GM23338 (cell line): Measurements from ENCODE around the gene UBE2Z. TPM values are rescaled to one million over a fixed set of nuclear protein-coding genes. Genes with fewer than 3 reads are reported as not detected.

ENCODE experiments used
- ATAC-seq: fragments of 200-7000 bp; cut with Tn5 transposase; 3 replicates; pipeline ENCODE4 v1.9.1; 2020
- DNase-seq: peaks from one replicate; pipeline ENCODE4 v3.0.0-alpha.2; 2015; ENCODE audit warnings: low spot score
- H2AFZ ChIP-seq: fragments of 200-600 bp; sonication (generic); 2 replicates; pipeline ENCODE4 v1.8.0; 2016; ENCODE audit warnings: antibody characterized with exemption, mild to moderate bottlenecking, moderate library complexity
- H3F3A ChIP-seq: fragments of 200-600 bp; sonication (generic); replicated peaks from 2 replicates; pipeline ENCODE4 v1.8.0; 2017; ENCODE audit warnings: antibody characterized with exemption, mixed run types, low read depth
- H3K27ac ChIP-seq: fragments of 200-600 bp; sonication (generic); 2 replicates; pipeline ENCODE4 v1.6.1; 2016; ENCODE audit warnings: low read depth
- H3K27me3 ChIP-seq: fragments of 200-600 bp; sonication (generic); 2 replicates; pipeline ENCODE4 v1.8.0; 2016; ENCODE audit warnings: mild to moderate bottlenecking, mixed run types, moderate library complexity; ENCODE audit not compliant: insufficient read depth
- H3K36me3 ChIP-seq: fragments of 200-600 bp; sonication (generic); 2 replicates; pipeline ENCODE4 v1.8.0; 2016; ENCODE audit warnings: mild to moderate bottlenecking; ENCODE audit not compliant: insufficient read depth
- H3K4me1 ChIP-seq: fragments of 200-600 bp; sonication (generic); 2 replicates; pipeline ENCODE4 v1.8.0; 2016; ENCODE audit warnings: mild to moderate bottlenecking, moderate library complexity; ENCODE audit not compliant: insufficient read depth
- H3K4me2 ChIP-seq: fragments of 200-600 bp; sonication (generic); 2 replicates; pipeline ENCODE4 v1.7.1; 2017; ENCODE audit warnings: mixed run types
- H3K4me3 ChIP-seq: fragments of 200-600 bp; sonication (generic); 2 replicates; pipeline ENCODE4 v1.6.1; 2016; ENCODE audit warnings: mixed run types
- H3K79me2 ChIP-seq: fragments of 200-600 bp; sonication (generic); replicated peaks from 2 replicates; pipeline ENCODE4 v1.8.0; 2017; ENCODE audit warnings: mild to moderate bottlenecking; ENCODE audit not compliant: insufficient read depth
- H3K9me2 ChIP-seq: fragments of 200-600 bp; sonication (generic); 2 replicates; pipeline ENCODE4 v1.8.0; 2017; ENCODE audit not compliant: insufficient read depth
- H4K20me1 ChIP-seq: fragments of 200-600 bp; sonication (generic); replicated peaks from 2 replicates; pipeline ENCODE4 v1.8.0; 2017; ENCODE audit warnings: mild to moderate bottlenecking; ENCODE audit not compliant: insufficient read depth
- H3K27ac Mint-ChIP-seq: 2 replicates; pipeline ENCODE4 v1.8.0; 2020; ENCODE audit warnings: inconsistent platforms, mild to moderate bottlenecking, moderate library complexity, mixed read lengths
- H3K27me3 Mint-ChIP-seq: 3 replicates; pipeline ENCODE4 v1.8.0; 2022; ENCODE audit warnings: low read depth, mild to moderate bottlenecking, moderate library complexity, mixed read lengths, inconsistent platforms; ENCODE audit not compliant: insufficient read depth, poor library complexity
- H3K36me3 Mint-ChIP-seq: 3 replicates; pipeline ENCODE4 v1.8.0; 2021; ENCODE audit warnings: low read depth, mild to moderate bottlenecking, inconsistent platforms, moderate library complexity, mixed read lengths
- H3K4me1 Mint-ChIP-seq: 3 replicates; pipeline ENCODE4 v1.8.0; 2020; ENCODE audit warnings: mild to moderate bottlenecking, inconsistent platforms, mixed read lengths
- H3K4me3 Mint-ChIP-seq: 3 replicates; pipeline ENCODE4 v1.8.0; 2021; ENCODE audit warnings: moderate library complexity, mild to moderate bottlenecking, inconsistent platforms, mixed read lengths
- H3K9me3 Mint-ChIP-seq: 3 replicates; pipeline ENCODE4 v1.8.0; 2020; ENCODE audit warnings: moderate library complexity, mild to moderate bottlenecking, inconsistent platforms, mixed read lengths
- CREB1 ChIP-seq: fragments of 250-450 bp; sonication (Bioruptor Pico); IDR thresholded peaks from 2 replicates; pipeline ENCODE4 v1.5.0; 2020; ENCODE audit warnings: low read depth, mild to moderate bottlenecking, moderate library complexity
- EZH2 ChIP-seq: fragments of 200-600 bp; sonication (generic); IDR thresholded peaks from one replicate; pipeline ENCODE4 v1.8.0; 2017; ENCODE audit warnings: antibody characterized with exemption, mild to moderate bottlenecking, low read depth; ENCODE audit not compliant: unreplicated experiment
- EZH2phosphoT487 ChIP-seq: fragments of 200-600 bp; sonication (generic); IDR thresholded peaks from one replicate; pipeline ENCODE4 v1.8.1; 2018; ENCODE audit warnings: antibody characterized with exemption; ENCODE audit not compliant: unreplicated experiment
- JUNB ChIP-seq: IDR thresholded peaks from one replicate; pipeline ENCODE4 v1.6.1; 2016; ENCODE audit warnings: antibody characterized with exemption; ENCODE audit not compliant: unreplicated experiment
- NANOG ChIP-seq: IDR thresholded peaks from 2 replicates; pipeline ENCODE4 v1.6.1; 2016; ENCODE audit warnings: antibody characterized with exemption, borderline replicate concordance
- POLR2AphosphoS5 ChIP-seq: IDR thresholded peaks from 2 replicates; pipeline ENCODE4 v1.6.1; 2016; ENCODE audit warnings: antibody characterized with exemption, low read depth
- STAT1 ChIP-seq: IDR thresholded peaks from one replicate; pipeline ENCODE4 v1.6.1; 2016; ENCODE audit warnings: antibody characterized with exemption; ENCODE audit not compliant: unreplicated experiment
- ZNF114 ChIP-seq: fragments of 250-450 bp; sonication (Bioruptor Pico); IDR thresholded peaks from 2 replicates; pipeline ENCODE4 v1.5.0; 2020; ENCODE audit warnings: mild to moderate bottlenecking, moderate library complexity
- ZNF331 ChIP-seq: fragments of 250-450 bp; sonication (Bioruptor Pico); IDR thresholded peaks from 2 replicates; pipeline ENCODE4 v1.5.0; 2020; ENCODE audit warnings: low read depth, mild to moderate bottlenecking, moderate library complexity
- polyA plus RNA-seq: library from polyadenylated mRNA; unstranded; fragments of >200 nt; fragmentation: Nextera tagmentation; extraction: Ambion mirVana; gene quantifications from 2 replicates; pipeline ENCODE4 v1.2.1, GENCODE V29; 2016
- total RNA-seq: library from RNA; depleted of rRNA; stranded (reverse); fragments of >200 nt; shearing (Covaris generic); gene quantifications from 2 replicates; pipeline ENCODE4 v1.2.3, GENCODE V29; 2014
- TF ChIP-seq, protein P1 (sequence below): fragments of 250-450 bp; sonication (Bioruptor Pico); IDR thresholded peaks from 2 replicates; pipeline ENCODE4 v1.5.0; 2020; ENCODE audit warnings: mild to moderate bottlenecking, moderate library complexity
- TF ChIP-seq, protein P2 (sequence below), 2 experiments: fragments of 200-600 bp in 1 of 2; sonication (generic) in 1 of 2; conservative IDR thresholded peaks; 2 replicates each; pipeline versions ENCODE4 v1.5.1 to v1.6.1; 2016 to 2017; ENCODE audit warnings: antibody characterized with exemption in 2 of 2, low read depth in 2 of 2, mild to moderate bottlenecking in 2 of 2, moderate library complexity in 1 of 2

Gene UBE2Z
- total and polyA plus RNA-seq, 2 experiments from 2014 or later, result 34.1 to 78.5 TPM

DNA sequence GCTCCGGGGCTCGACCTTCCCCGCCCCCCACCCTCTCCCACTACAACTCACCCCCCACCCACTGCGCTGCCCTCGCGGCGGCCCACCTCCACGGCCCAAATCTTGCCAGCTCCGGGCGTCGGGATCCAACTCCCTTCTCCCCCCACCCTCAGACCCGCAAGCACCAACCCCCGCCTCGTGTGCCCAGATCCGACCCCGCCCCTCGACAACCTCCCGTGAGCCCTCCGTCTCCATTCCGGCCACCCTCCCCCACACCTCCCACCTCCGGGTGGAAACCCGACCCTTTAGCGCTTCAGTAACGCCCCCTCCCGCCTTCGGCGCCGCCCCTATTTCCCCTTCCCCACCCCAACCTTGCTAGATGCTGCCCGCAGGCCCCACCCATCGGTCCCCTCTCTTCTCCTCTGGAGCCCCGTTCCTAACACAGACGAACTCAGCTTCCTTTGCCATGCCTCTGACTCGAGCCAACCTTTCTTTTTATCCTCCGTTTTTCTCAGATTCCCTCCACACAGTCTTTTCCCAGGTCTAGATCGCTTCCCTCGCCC lies 717 bp downstream of the UBE2Z start:
- Histone ChIP-seq H3K4me1 (peaks cover 26% of the 10 kb centered on the region), H3K79me2 (peaks cover 59% of the 10 kb centered on the region), H3F3A (peaks cover 27% of the 10 kb centered on the region), H3K36me3 (peaks cover 23% of the 10 kb centered on the region), H3K9me2 (no peaks in the 10 kb centered on the region), H4K20me1 (peaks cover 39% of the 10 kb centered on the region), H3K27ac (peak overlapping the region; percentile 87), H3K4me3 (peak overlapping the region; percentile 96), H2AFZ (no peak overlapping the region), H3K27me3 (no peaks in the 10 kb centered on the region), H3K4me2 (peak overlapping the region; percentile 99)
- ATAC-seq, result peak; percentile 77
- peaks cover 25% of the 10 kb centered on the region for H3K4me1 Mint-ChIP-seq
- DNase-seq, result peak; percentile 98
- peaks cover 7% of the 10 kb centered on the region for H3K27me3 Mint-ChIP-seq
- no peaks in the 10 kb centered on the region for H3K9me3 Mint-ChIP-seq
- TF ChIP-seq NANOG (no peak), POLR2AphosphoS5 (peak; percentile 37; the same call in 1 of the 2 replicates)
- H3K4me3 Mint-ChIP-seq, result peak overlapping the region; percentile 93
- peaks cover 39% of the 10 kb centered on the region for H3K36me3 Mint-ChIP-seq
- peak overlapping the region; percentile 80 for H3K27ac Mint-ChIP-seq

DNA sequence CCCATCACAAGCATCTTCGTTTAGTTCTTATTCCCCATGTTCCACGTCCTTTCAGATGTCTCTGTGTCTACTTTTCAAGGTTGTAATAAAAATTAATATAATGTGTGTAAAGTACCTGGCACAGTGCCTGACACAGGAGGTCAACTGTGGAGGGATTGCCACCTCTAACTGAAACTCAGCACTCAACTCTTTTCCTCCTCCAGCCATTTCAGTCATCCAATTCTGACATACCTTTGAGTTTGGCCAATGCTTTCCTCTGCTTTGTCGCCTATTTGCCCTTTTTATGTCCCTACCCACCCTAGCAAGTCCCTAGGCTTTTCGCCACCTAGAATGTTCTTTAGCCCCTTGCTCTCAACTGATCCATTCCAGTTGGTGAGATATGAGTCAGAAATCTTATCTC lies 1.6 kb downstream of the UBE2Z start:
- peak overlapping the region; percentile 96 for H3K4me3 ChIP-seq
- H3K9me3 Mint-ChIP-seq, result no peaks in the 10 kb centered on the region
- no peak for ATAC-seq
- peaks cover 47% of the 10 kb centered on the region for H3K36me3 Mint-ChIP-seq
- H3K27me3 Mint-ChIP-seq, result peaks cover 7% of the 10 kb centered on the region
- H3K27ac Mint-ChIP-seq, result no peak overlapping the region
- no peak overlapping the region; the same call in 1 of the 2 replicates for H3K27ac ChIP-seq
- H3K36me3 ChIP-seq, result peaks cover 32% of the 10 kb centered on the region
- H3F3A ChIP-seq, result peaks cover 27% of the 10 kb centered on the region
- H4K20me1 ChIP-seq, result peaks cover 47% of the 10 kb centered on the region
- H3K27me3 ChIP-seq, result no peaks in the 10 kb centered on the region
- H3K9me2 ChIP-seq, result no peaks in the 10 kb centered on the region
- no peak overlapping the region for H2AFZ ChIP-seq
- peak overlapping the region; percentile 99 for H3K4me2 ChIP-seq
- H3K79me2 ChIP-seq, result peaks cover 68% of the 10 kb centered on the region
- peaks cover 25% of the 10 kb centered on the region for H3K4me1 Mint-ChIP-seq
- no peak for DNase-seq
- peaks cover 26% of the 10 kb centered on the region for H3K4me1 ChIP-seq
- H3K4me3 Mint-ChIP-seq, result peak overlapping the region; percentile 93
- no peak for TF ChIP-seq CREB1 (CRISPR knock-in tag)
- no peak for TF ChIP-seq ZNF114 (CRISPR knock-in tag)
- TF ChIP-seq, protein P1, sequence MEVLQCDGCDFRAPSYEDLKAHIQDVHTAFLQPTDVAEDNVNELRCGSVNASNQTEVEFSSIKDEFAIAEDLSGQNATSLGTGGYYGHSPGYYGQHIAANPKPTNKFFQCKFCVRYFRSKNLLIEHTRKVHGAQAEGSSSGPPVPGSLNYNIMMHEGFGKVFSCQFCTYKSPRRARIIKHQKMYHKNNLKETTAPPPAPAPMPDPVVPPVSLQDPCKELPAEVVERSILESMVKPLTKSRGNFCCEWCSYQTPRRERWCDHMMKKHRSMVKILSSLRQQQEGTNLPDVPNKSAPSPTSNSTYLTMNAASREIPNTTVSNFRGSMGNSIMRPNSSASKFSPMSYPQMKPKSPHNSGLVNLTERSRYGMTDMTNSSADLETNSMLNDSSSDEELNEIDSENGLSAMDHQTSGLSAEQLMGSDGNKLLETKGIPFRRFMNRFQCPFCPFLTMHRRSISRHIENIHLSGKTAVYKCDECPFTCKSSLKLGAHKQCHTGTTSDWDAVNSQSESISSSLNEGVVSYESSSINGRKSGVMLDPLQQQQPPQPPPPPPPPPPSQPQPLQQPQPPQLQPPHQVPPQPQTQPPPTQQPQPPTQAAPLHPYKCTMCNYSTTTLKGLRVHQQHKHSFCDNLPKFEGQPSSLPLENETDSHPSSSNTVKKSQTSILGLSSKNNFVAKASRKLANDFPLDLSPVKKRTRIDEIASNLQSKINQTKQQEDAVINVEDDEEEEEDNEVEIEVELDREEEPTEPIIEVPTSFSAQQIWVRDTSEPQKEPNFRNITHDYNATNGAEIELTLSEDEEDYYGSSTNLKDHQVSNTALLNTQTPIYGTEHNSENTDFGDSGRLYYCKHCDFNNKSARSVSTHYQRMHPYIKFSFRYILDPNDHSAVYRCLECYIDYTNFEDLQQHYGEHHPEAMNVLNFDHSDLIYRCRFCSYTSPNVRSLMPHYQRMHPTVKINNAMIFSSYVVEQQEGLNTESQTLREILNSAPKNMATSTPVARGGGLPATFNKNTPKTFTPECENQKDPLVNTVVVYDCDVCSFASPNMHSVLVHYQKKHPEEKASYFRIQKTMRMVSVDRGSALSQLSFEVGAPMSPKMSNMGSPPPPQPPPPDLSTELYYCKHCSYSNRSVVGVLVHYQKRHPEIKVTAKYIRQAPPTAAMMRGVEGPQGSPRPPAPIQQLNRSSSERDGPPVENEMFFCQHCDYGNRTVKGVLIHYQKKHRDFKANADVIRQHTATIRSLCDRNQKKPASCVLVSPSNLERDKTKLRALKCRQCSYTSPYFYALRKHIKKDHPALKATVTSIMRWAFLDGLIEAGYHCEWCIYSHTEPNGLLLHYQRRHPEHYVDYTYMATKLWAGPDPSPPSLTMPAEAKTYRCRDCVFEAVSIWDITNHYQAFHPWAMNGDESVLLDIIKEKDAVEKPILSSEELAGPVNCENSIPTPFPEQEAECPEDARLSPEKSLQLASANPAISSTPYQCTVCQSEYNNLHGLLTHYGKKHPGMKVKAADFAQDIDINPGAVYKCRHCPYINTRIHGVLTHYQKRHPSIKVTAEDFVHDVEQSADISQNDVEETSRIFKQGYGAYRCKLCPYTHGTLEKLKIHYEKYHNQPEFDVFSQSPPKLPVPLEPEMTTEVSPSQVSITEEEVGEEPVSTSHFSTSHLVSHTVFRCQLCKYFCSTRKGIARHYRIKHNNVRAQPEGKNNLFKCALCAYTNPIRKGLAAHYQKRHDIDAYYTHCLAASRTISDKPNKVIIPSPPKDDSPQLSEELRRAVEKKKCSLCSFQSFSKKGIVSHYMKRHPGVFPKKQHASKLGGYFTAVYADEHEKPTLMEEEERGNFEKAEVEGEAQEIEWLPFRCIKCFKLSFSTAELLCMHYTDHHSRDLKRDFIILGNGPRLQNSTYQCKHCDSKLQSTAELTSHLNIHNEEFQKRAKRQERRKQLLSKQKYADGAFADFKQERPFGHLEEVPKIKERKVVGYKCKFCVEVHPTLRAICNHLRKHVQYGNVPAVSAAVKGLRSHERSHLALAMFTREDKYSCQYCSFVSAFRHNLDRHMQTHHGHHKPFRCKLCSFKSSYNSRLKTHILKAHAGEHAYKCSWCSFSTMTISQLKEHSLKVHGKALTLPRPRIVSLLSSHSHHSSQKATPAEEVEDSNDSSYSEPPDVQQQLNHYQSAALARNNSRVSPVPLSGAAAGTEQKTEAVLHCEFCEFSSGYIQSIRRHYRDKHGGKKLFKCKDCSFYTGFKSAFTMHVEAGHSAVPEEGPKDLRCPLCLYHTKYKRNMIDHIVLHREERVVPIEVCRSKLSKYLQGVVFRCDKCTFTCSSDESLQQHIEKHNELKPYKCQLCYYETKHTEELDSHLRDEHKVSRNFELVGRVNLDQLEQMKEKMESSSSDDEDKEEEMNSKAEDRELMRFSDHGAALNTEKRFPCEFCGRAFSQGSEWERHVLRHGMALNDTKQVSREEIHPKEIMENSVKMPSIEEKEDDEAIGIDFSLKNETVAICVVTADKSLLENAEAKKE (CRISPR knock-in tag), result no peak
- TF ChIP-seq, protein P2, sequence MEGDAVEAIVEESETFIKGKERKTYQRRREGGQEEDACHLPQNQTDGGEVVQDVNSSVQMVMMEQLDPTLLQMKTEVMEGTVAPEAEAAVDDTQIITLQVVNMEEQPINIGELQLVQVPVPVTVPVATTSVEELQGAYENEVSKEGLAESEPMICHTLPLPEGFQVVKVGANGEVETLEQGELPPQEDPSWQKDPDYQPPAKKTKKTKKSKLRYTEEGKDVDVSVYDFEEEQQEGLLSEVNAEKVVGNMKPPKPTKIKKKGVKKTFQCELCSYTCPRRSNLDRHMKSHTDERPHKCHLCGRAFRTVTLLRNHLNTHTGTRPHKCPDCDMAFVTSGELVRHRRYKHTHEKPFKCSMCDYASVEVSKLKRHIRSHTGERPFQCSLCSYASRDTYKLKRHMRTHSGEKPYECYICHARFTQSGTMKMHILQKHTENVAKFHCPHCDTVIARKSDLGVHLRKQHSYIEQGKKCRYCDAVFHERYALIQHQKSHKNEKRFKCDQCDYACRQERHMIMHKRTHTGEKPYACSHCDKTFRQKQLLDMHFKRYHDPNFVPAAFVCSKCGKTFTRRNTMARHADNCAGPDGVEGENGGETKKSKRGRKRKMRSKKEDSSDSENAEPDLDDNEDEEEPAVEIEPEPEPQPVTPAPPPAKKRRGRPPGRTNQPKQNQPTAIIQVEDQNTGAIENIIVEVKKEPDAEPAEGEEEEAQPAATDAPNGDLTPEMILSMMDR (conservative IDR thresholded peaks at IDR 0.05; ENCODE audit: low read depth in 2 of 2), result no peak
- TF ChIP-seq NANOG, result no peak
- TF ChIP-seq POLR2AphosphoS5, result no peak
- TF ChIP-seq JUNB, result no peak
- TF ChIP-seq EZH2, result no peak
- no peak for TF ChIP-seq ZNF331 (CRISPR knock-in tag)
- TF ChIP-seq EZH2phosphoT487, result no peak
- TF ChIP-seq STAT1, result no peak
